MM.1S (cell line): ENCODE results near the gene TESK2.
"Not testable (repeated sequence)": the region's sequence is repeated elsewhere in the genome, so short reads cannot be mapped to it uniquely, and the experiment has no call there.

Source experiments
- DNase-seq: peaks from one replicate; pipeline ENCODE4 v3.0.0-alpha.2; 2015
- H2AFZ ChIP-seq: fragments of 300-600 bp; sonication (generic); 2 replicates; pipeline ENCODE4 v1.6.0; 2016; ENCODE audit warnings: antibody characterized with exemption, low read length
- H3F3A ChIP-seq: fragments of 300-600 bp; sonication (generic); 2 replicates; pipeline ENCODE4 v1.6.1; 2016; ENCODE audit warnings: mild to moderate bottlenecking, antibody characterized with exemption, low read length, moderate library complexity, mixed read lengths; ENCODE audit not compliant: insufficient read depth
- H3K27ac ChIP-seq: fragments of 300-600 bp; sonication (generic); 2 replicates; pipeline ENCODE4 v1.5.1; 2016; ENCODE audit warnings: mild to moderate bottlenecking, low read length
- H3K27me3 ChIP-seq: fragments of 300-600 bp; sonication (generic); replicated peaks from 2 replicates; pipeline ENCODE4 v1.6.0; 2016; ENCODE audit warnings: low read length; ENCODE audit not compliant: insufficient read depth
- H3K36me3 ChIP-seq: fragments of 300-600 bp; sonication (generic); replicated peaks from 2 replicates; pipeline ENCODE4 v1.6.1; 2016; ENCODE audit warnings: mild to moderate bottlenecking, low read length, mixed read lengths; ENCODE audit not compliant: insufficient read depth
- H3K4me1 ChIP-seq: fragments of 300-600 bp; sonication (generic); 2 replicates; pipeline ENCODE4 v1.6.1; 2016; ENCODE audit warnings: low read length, mixed read lengths
- H3K4me2 ChIP-seq: fragments of 300-600 bp; sonication (generic); 2 replicates; pipeline ENCODE4 v1.6.0; 2016; ENCODE audit warnings: low read depth, low read length
- H3K4me3 ChIP-seq: fragments of 300-600 bp; sonication (generic); 2 replicates; pipeline ENCODE4 v1.5.1; 2016; ENCODE audit warnings: low read length, mixed read lengths
- H3K79me2 ChIP-seq: fragments of 300-600 bp; sonication (generic); 2 replicates; pipeline ENCODE4 v1.6.1; 2016; ENCODE audit warnings: mixed run types, low read length, mixed read lengths
- H3K9ac ChIP-seq: fragments of 300-600 bp; sonication (generic); 2 replicates; pipeline ENCODE4 v1.6.1; 2016; ENCODE audit warnings: low read length, mixed read lengths
- H3K9me2 ChIP-seq: fragments of 300-600 bp; sonication (generic); replicated peaks from 2 replicates; pipeline ENCODE4 v1.6.1; 2016; ENCODE audit warnings: mild to moderate bottlenecking, low read length, mixed read lengths; ENCODE audit not compliant: insufficient read depth
- H3K9me3 ChIP-seq: fragments of 300-600 bp; sonication (generic); replicated peaks from 2 replicates; pipeline ENCODE4 v1.6.1; 2016; ENCODE audit warnings: mild to moderate bottlenecking, low read length, mixed read lengths; ENCODE audit not compliant: insufficient read depth
- H4K20me1 ChIP-seq: fragments of 300-600 bp; sonication (generic); 2 replicates; pipeline ENCODE4 v1.6.1; 2016; ENCODE audit warnings: mild to moderate bottlenecking, low read length, moderate library complexity, mixed read lengths; ENCODE audit not compliant: insufficient read depth
- EZH2 ChIP-seq: fragments of 300-600 bp; sonication (generic); optimal IDR thresholded peaks from 2 replicates; pipeline ENCODE3; 2017; ENCODE audit warnings: low read depth, mild to moderate bottlenecking, antibody characterized with exemption, low read length, mixed read lengths
- EZH2phosphoT487 ChIP-seq: fragments of 300-600 bp; sonication (generic); IDR thresholded peaks from 2 replicates; pipeline ENCODE4 v1.6.1; 2018; ENCODE audit warnings: antibody characterized with exemption, low read length
- TF ChIP-seq, protein P1 (sequence below): fragments of 300-600 bp; sonication (generic); IDR thresholded peaks from 2 replicates; pipeline ENCODE4 v1.5.1; 2016; ENCODE audit warnings: antibody characterized with exemption, low read length, mixed read lengths

TESK2 gene

DNA sequence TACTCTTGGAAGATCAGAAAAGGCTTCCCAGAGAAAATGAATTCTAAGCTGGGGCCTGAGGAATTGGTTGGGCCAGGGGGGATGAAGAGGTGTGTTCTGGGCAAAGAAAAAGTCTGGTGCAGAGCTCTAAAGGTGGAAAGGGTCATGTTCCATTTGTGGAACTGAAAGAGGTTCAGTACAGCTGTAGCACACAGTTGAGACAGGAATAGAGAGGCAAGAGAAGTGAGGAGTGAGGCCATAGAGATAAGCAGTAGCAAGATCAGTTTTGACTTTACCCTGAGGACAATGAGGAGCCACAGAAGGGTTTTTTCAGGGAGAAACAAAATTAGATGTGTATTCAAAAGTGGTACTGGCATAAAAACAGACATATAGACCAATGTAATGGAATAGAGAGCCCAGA, 120.4 kb downstream of the TESK2 start:
- no peak overlapping the region for H3K9ac ChIP-seq
- TF ChIP-seq, protein P1, sequence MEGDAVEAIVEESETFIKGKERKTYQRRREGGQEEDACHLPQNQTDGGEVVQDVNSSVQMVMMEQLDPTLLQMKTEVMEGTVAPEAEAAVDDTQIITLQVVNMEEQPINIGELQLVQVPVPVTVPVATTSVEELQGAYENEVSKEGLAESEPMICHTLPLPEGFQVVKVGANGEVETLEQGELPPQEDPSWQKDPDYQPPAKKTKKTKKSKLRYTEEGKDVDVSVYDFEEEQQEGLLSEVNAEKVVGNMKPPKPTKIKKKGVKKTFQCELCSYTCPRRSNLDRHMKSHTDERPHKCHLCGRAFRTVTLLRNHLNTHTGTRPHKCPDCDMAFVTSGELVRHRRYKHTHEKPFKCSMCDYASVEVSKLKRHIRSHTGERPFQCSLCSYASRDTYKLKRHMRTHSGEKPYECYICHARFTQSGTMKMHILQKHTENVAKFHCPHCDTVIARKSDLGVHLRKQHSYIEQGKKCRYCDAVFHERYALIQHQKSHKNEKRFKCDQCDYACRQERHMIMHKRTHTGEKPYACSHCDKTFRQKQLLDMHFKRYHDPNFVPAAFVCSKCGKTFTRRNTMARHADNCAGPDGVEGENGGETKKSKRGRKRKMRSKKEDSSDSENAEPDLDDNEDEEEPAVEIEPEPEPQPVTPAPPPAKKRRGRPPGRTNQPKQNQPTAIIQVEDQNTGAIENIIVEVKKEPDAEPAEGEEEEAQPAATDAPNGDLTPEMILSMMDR = no peak
- TF ChIP-seq EZH2 = no peak
- TF ChIP-seq EZH2phosphoT487 = no peak
- peak; percentile 39 for DNase-seq
- no peaks in the 10 kb centered on the region for H3K9me2 ChIP-seq
- H3K4me3 ChIP-seq = no peak overlapping the region
- no peaks in the 10 kb centered on the region for H3K9me3 ChIP-seq
- no peaks in the 10 kb centered on the region for H3K36me3 ChIP-seq
- peak overlapping the region; percentile 56; the same call in 1 of the 2 replicates for H3K27ac ChIP-seq
- H3F3A ChIP-seq = peaks cover 17% of the 10 kb centered on the region
- no peaks in the 10 kb centered on the region for H4K20me1 ChIP-seq
- peak overlapping the region; percentile 20; the same call in 1 of the 2 replicates for H2AFZ ChIP-seq
- no peaks in the 10 kb centered on the region for H3K27me3 ChIP-seq
- peaks cover 45% of the 10 kb centered on the region for H3K4me1 ChIP-seq
- H3K79me2 ChIP-seq = no peaks in the 10 kb centered on the region
- peak overlapping the region; percentile 40; the same call in 1 of the 2 replicates for H3K4me2 ChIP-seq

DNA sequence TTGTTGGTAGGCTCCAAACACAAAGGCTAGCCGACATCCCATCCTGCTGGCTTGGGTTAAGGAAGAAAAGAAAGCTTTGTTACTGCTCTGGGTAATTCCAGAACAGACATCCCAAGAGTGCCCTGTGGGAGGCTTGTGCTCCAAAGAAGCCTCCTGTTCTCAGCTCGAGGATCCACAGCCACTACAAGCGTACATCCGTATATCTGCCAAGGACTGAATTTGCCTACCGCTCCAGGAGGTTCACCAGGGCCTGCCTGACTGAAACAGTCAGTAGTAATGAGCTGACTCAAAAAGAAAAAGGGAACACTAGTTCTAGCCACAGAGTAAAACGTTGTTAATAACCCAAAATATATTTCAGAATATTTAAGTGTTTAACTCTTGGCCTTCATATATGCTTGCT, 125.9 kb downstream of the TESK2 start:
- no peaks in the 10 kb centered on the region for H3K79me2 ChIP-seq
- no peaks in the 10 kb centered on the region for H3K27me3 ChIP-seq
- H3K4me2 ChIP-seq = no peak overlapping the region
- no peak overlapping the region for H3K27ac ChIP-seq
- H3K4me3 ChIP-seq = no peak overlapping the region
- no peaks in the 10 kb centered on the region for H4K20me1 ChIP-seq
- DNase-seq = no peak
- no peak overlapping the region for H2AFZ ChIP-seq
- no peaks in the 10 kb centered on the region for H3K36me3 ChIP-seq
- H3K9me2 ChIP-seq = no peaks in the 10 kb centered on the region
- H3K9ac ChIP-seq = no peak overlapping the region
- H3K4me1 ChIP-seq = peaks cover 14% of the 10 kb centered on the region
- no peaks in the 10 kb centered on the region for H3K9me3 ChIP-seq
- H3F3A ChIP-seq = peaks cover 6% of the 10 kb centered on the region
- TF ChIP-seq, protein P1 = no peak
- TF ChIP-seq EZH2phosphoT487 (no peak), EZH2 (no peak)

DNA sequence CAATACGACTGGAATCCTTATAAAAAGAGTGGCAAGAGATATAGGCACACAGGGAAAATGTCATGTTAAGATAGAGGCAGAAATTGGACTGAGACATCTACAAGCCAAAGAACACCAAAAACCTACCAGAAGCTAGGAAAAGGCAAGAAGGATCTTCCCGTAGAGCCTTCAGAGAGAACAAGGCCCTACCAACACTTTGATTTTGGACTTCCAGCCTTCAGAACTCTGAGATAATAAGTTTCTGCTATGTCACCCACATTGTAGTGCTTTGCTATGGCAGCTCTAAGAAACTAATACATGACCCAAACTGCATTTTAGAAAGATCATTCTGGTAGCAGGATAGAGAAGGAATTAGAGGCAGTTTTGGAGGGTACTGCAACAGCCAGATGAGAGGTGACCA, 126.7 kb downstream of the TESK2 start:
- Histone ChIP-seq H3K4me3 (no peak overlapping the region), H3F3A (peaks cover 8% of the 10 kb centered on the region), H3K27ac (no peak overlapping the region), H3K4me1 (peaks cover 13% of the 10 kb centered on the region; the same call in 1 of the 2 replicates), H3K36me3 (no peaks in the 10 kb centered on the region), H2AFZ (no peak overlapping the region), H3K27me3 (no peaks in the 10 kb centered on the region), H3K9me3 (no peaks in the 10 kb centered on the region), H3K9ac (no peak overlapping the region), H4K20me1 (no peaks in the 10 kb centered on the region), H3K4me2 (no peak overlapping the region), H3K9me2 (no peaks in the 10 kb centered on the region), H3K79me2 (no peaks in the 10 kb centered on the region)
- DNase-seq = no peak
- TF ChIP-seq EZH2phosphoT487 (no peak), EZH2 (no peak)
- TF ChIP-seq, protein P1 = no peak

DNA sequence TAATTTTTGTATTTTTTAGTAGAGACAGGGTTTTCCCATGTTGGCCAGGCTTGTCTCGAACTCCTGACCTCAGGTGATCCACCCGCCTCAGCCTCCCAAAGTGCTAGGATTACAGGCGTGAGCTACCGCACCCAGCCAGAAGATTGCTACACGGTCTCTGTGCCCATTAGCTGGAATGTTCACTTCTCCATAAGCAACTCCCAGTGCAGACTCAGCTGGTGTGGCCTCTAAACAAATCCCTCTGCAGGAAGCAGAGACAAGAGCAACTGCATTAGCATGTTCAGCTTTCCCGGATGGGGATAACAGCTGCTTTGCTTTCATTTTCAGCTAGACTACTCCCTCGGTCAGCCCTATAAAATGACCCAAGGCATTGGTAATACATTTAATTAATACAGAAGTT, 130.0 kb downstream of the TESK2 start:
- H4K20me1 ChIP-seq, H3K79me2 ChIP-seq, H3K27me3 ChIP-seq, H3K9me2 ChIP-seq, H3K27ac ChIP-seq, H3K9ac ChIP-seq, H3K36me3 ChIP-seq, H3K9me3 ChIP-seq: not testable (repeated sequence)
- H2AFZ ChIP-seq = peak overlapping the region; percentile 15
- H3K4me1 ChIP-seq = peaks cover 13% of the 10 kb centered on the region; the same call in 1 of the 2 replicates
- H3K4me3 ChIP-seq = peak overlapping the region; percentile 31; the same call in 1 of the 2 replicates
- peak overlapping the region; percentile 55 for H3K4me2 ChIP-seq
- peak; percentile 73 for DNase-seq
- peaks cover 12% of the 10 kb centered on the region for H3F3A ChIP-seq
